Liver (tissue), 9 donors: ENCODE data around the gene LPIN3. TPM values are rescaled to one million over a fixed set of nuclear protein-coding genes. Genes with fewer than 3 reads are reported as not detected.

ENCODE experiments used
- DNase-seq: peaks from one replicate; pipeline ENCODE4 v3.0.0-alpha.2; 2017; ENCODE audit warnings: low spot score
- H3K27ac ChIP-seq, 2 donors: one replicate each; pipeline ENCODE4 v1.7.0; 2013; ENCODE audit warnings: inconsistent platforms in 2 of 2, low read length in 2 of 2, control low read depth in 1 of 2, low read depth in 1 of 2, mild to moderate bottlenecking in 1 of 2
- H3K27me3 ChIP-seq, 4 donors: one replicate each; pipeline versions ENCODE4 v1.6.1 to v1.7.0; 2013; ENCODE audit warnings: low read length in 3 of 4, inconsistent platforms in 1 of 4, mild to moderate bottlenecking in 1 of 4, moderate library complexity in 1 of 4; ENCODE audit not compliant: control insufficient read depth in 4 of 4, insufficient read depth in 4 of 4
- H3K36me3 ChIP-seq, 4 donors: one replicate each; pipeline versions ENCODE4 v1.6.1 to v1.7.0; 2013; ENCODE audit warnings: low read length in 3 of 4, mild to moderate bottlenecking in 3 of 4, low read depth in 1 of 4, moderate library complexity in 1 of 4; ENCODE audit not compliant: control insufficient read depth in 4 of 4, insufficient read depth in 3 of 4
- H3K4me1 ChIP-seq, 4 donors: one replicate each; pipeline versions ENCODE4 v1.6.1 to v1.7.0; 2013; ENCODE audit warnings: low read length in 3 of 4, mild to moderate bottlenecking in 3 of 4, moderate library complexity in 1 of 4; ENCODE audit not compliant: control insufficient read depth in 4 of 4, insufficient read depth in 4 of 4
- H3K4me3 ChIP-seq, 3 donors: one replicate each; pipeline versions ENCODE4 v1.6.1 to v1.7.0; 2013; ENCODE audit warnings: low read length in 3 of 3, control low read depth in 1 of 3, low read depth in 1 of 3, mild to moderate bottlenecking in 1 of 3
- H3K9ac ChIP-seq, 2 donors: one replicate each; pipeline ENCODE4 v1.7.0; 2013; ENCODE audit warnings: low read length in 2 of 2, mild to moderate bottlenecking in 2 of 2, moderate library complexity in 2 of 2, control low read depth in 1 of 2, low read depth in 1 of 2
- H3K9me3 ChIP-seq, 4 donors: one replicate each; pipeline versions ENCODE4 v1.6.1 to v1.7.0; 2013; ENCODE audit warnings: low read length in 3 of 4; ENCODE audit not compliant: control insufficient read depth in 4 of 4
- ATF3 ChIP-seq: IDR thresholded peaks from 2 replicates; pipeline ENCODE4 v1.6.1; 2016; ENCODE audit warnings: antibody characterized with exemption
- CTCF ChIP-seq: fragments of 150-350 bp; IDR thresholded peaks from 2 replicates; pipeline ENCODE4 v1.5.1; 2017; ENCODE audit warnings: improper control_type of control experiment, low read depth, low read length; ENCODE audit not compliant: missing input control
- EGR1 ChIP-seq, 2 donors: IDR thresholded peaks; 2 replicates each; pipeline ENCODE4 v1.6.1; 2016 to 2018; ENCODE audit warnings: antibody characterized with exemption in 2 of 2, low read depth in 2 of 2
- FOXA2 ChIP-seq: IDR thresholded peaks from 2 replicates; pipeline ENCODE4 v1.6.1; 2016; ENCODE audit warnings: antibody characterized with exemption
- GABPA ChIP-seq, 2 donors: IDR thresholded peaks in 1 of 2; conservative IDR thresholded peaks in 1 of 2; 2 replicates each; pipeline ENCODE4 v1.6.1; 2016; ENCODE audit warnings: antibody characterized with exemption in 2 of 2, mild to moderate bottlenecking in 1 of 2, moderate library complexity in 1 of 2
- HNF4G ChIP-seq: IDR thresholded peaks from 2 replicates; pipeline ENCODE4 v1.6.1; 2016; ENCODE audit warnings: antibody characterized with exemption
- JUND ChIP-seq, 2 donors: IDR thresholded peaks; 2 replicates each; pipeline ENCODE4 v1.6.1; 2016; ENCODE audit warnings: antibody characterized with exemption in 2 of 2
- NR2F2 ChIP-seq: IDR thresholded peaks from 2 replicates; pipeline ENCODE4 v1.6.1; 2016; ENCODE audit warnings: antibody characterized with exemption
- TAF1 ChIP-seq: conservative IDR thresholded peaks from 2 replicates; pipeline ENCODE4 v1.6.1; 2016; ENCODE audit warnings: antibody characterized with exemption, mild to moderate bottlenecking
- YY1 ChIP-seq: IDR thresholded peaks from 2 replicates; pipeline ENCODE4 v1.6.1; 2016; ENCODE audit warnings: antibody characterized with exemption, mild to moderate bottlenecking
- WGBS: extraction: QIAGEN DNeasy Blood & Tissue Kit; methylation state at CpG from one replicate; pipeline ENCODE4 v1.1.7; 2013; 5-methylcytosine and 5-hydroxymethylcytosine counted together
- polyA plus RNA-seq, 2 donors: library from polyadenylated mRNA; stranded (reverse) in 1 of 2; unstranded in 1 of 2; fragments of 200-250 nt in 1 of 2; fragments of >200 nt in 1 of 2; fragmentation: Nextera tagmentation in 1 of 2; extraction: Ambion mirVana in 1 of 2; gene quantifications; one replicate each; pipeline versions ENCODE4 v1.2.1 to v1.2.3, GENCODE V29; 2013 to 2015
- total RNA-seq, 2 donors: library from RNA; depleted of rRNA; stranded (reverse); fragments of >200 nt; gene quantifications; one replicate each; pipeline ENCODE4 v1.2.3, GENCODE V29; 2014
- TF ChIP-seq, protein P1 (sequence below): IDR thresholded peaks from 2 replicates; pipeline ENCODE4 v1.6.1; 2016; ENCODE audit warnings: antibody characterized with exemption
- donor health status: healthy.
- donor health status: healthy.
- donor health status: healthy.
- donor health status: healthy.
- donor health status: healthy.

The LPIN3 gene
- total and polyA plus RNA-seq, 4 donors, result 1.5 to 32.4 (median 13.4) TPM

DNA sequence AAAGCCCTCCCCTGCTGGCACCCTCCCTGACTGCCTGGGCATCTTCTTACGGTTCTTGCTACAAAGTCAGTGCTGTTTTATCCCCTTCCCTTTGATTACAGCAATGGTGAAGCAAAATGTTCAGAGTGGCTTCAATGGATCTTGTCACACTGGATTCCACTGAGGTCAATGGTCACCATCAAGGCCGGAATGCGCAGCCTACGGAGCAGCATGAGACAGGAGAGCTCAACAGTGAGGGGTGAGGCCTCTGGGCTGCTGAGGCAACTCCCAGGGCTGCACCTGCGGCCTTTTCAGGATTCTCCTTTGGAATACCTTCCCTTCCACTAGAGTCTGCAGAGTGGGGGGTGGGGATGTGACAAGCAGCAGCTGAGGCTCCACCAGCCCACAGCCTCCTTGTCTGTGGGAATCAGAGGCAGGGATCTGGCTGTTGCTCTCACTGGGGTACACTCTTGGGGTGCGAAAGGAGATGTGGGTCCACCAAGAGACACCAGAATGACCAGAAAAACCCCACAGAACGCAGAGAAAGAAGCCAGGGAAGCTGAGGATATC lies 66.3 kb downstream of the LPIN3 start:
- H3K9me3 ChIP-seq, result no peaks in the 10 kb centered on the region
- no peak overlapping the region for H3K4me3 ChIP-seq
- H3K36me3 ChIP-seq, result peaks cover 11 to 74% (median 36%) of the 10 kb centered on the region in 4 donors
- H3K27ac ChIP-seq, result no peak overlapping the region
- no peak for TF ChIP-seq EGR1 (IDR thresholded peaks at IDR 0.05; ENCODE audit: low read depth in 2 of 2)
- TF ChIP-seq NR2F2, result no peak
- 95% methylated on average over 7 of the region's 7 CpGs for WGBS
- H3K4me1 ChIP-seq, result no peaks in the 10 kb centered on the region
- DNase-seq, result no peak
- H3K27me3 ChIP-seq, result no peaks in the 10 kb centered on the region
- no peak overlapping the region for H3K9ac ChIP-seq

- no peaks in the 10 kb centered on the region for H3K27me3 ChIP-seq
- 85% methylated on average over 10 of the region's 10 CpGs for WGBS
- H3K4me3 ChIP-seq, result no peak overlapping the region
- no peak for DNase-seq
- TF ChIP-seq TAF1, result no peak
- no peak overlapping the region for H3K27ac ChIP-seq
- no peaks in the 10 kb centered on the region for H3K4me1 ChIP-seq
- no peak overlapping the region for H3K9ac ChIP-seq
- peaks cover 11 to 80% (median 39%) of the 10 kb centered on the region in 4 donors for H3K36me3 ChIP-seq
- H3K9me3 ChIP-seq, result no peaks in the 10 kb centered on the region
Observed at GRCh38 chr20:41407607-41408006, 67.0 kb downstream of the LPIN3 start.

GRCh38 chr20:41408156-41408794 lies 67.7 kb downstream of the LPIN3 start:
- TF ChIP-seq CTCF (no peak), JUND (IDR thresholded peaks at IDR 0.05) (no peak), FOXA2 (no peak), ATF3 (no peak), GABPA (IDR thresholded peaks at IDR 0.05 in 1 of 2, conservative IDR thresholded peaks at IDR 0.05 in 1 of 2) (no peak), HNF4G (no peak), YY1 (no peak), EGR1 (IDR thresholded peaks at IDR 0.05; ENCODE audit: low read depth in 2 of 2) (no peak), TAF1 (no peak), NR2F2 (no peak)
- TF ChIP-seq, protein P1, sequence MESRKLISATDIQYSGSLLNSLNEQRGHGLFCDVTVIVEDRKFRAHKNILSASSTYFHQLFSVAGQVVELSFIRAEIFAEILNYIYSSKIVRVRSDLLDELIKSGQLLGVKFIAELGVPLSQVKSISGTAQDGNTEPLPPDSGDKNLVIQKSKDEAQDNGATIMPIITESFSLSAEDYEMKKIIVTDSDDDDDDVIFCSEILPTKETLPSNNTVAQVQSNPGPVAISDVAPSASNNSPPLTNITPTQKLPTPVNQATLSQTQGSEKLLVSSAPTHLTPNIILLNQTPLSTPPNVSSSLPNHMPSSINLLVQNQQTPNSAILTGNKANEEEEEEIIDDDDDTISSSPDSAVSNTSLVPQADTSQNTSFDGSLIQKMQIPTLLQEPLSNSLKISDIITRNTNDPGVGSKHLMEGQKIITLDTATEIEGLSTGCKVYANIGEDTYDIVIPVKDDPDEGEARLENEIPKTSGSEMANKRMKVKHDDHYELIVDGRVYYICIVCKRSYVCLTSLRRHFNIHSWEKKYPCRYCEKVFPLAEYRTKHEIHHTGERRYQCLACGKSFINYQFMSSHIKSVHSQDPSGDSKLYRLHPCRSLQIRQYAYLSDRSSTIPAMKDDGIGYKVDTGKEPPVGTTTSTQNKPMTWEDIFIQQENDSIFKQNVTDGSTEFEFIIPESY, result no peak
- no peaks in the 10 kb centered on the region for H3K9me3 ChIP-seq
- H3K27ac ChIP-seq, result no peak overlapping the region
- no peaks in the 10 kb centered on the region for H3K27me3 ChIP-seq
- H3K4me3 ChIP-seq, result no peak overlapping the region
- peaks cover 11 to 87% (median 40%) of the 10 kb centered on the region in 4 donors for H3K36me3 ChIP-seq
- no peak for DNase-seq
- H3K9ac ChIP-seq, result no peak overlapping the region
- 83% methylated on average over 5 of the region's 5 CpGs for WGBS
- H3K4me1 ChIP-seq, result no peaks in the 10 kb centered on the region
